ENCODE measurements around the gene ZNF200. TPM values are rescaled to one million over a fixed set of nuclear protein-coding genes. Genes with fewer than 3 reads are reported as not detected.
A peak's percentile ranks its signal among the peaks of the same experiment; 100 is the strongest.

Gene ZNF200
- total RNA-seq, 1 experiment from 2014 or later = 13.2 TPM

DNA sequence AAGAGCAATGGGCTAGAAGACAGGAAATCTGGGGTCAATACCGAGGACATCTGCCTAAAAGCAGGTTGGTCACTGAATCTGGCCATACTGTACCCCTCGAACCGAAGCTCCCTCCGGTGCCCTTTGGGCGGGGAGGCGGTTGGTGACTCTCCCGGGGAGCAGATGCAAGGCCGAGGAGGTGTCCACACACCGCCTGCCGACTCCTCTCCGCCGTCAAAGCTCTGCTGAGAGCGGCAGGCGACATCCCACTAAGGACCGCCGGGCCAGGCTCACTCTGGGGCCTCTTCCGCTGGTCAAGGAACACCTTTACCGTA lies 458 bp downstream of the ZNF200 start:
- peaks cover 39% of the 10 kb centered on the region for H3K36me3 ChIP-seq (ENCODE audit: low read depth)
- H3K4me1 ChIP-seq (replicated peaks; ENCODE audit: insufficient read depth) = peaks cover 7% of the 10 kb centered on the region; the same call in 1 of the 2 replicates
- peak overlapping the region; percentile 96 for H2AFZ ChIP-seq
- H3K4me3 ChIP-seq = peak overlapping the region; percentile 88
- peaks cover 9% of the 10 kb centered on the region; the same call in 1 of the 2 replicates for H3F3A ChIP-seq (ENCODE audit: insufficient read depth, low read depth)
- no peaks in the 10 kb centered on the region for H3K27me3 ChIP-seq (ENCODE audit: insufficient read depth, low read depth)
- no peak for TF ChIP-seq EZH2 (IDR thresholded peaks at IDR 0.05; ENCODE audit: low read depth)
- BruUV-seq (replicated peaks) = no TSS peak
- POLR2A ChIA-PET (ENCODE audit: unreplicated experiment) = interaction anchor here (0.5 kb wide), 1 partner anchor 384 kb away, joined by 6 read pairs; no protein-coding TSS in a partner anchor
- DNase-seq = peak in 1 of 2 experiments; percentile 44
- H4K20me1 ChIP-seq (ENCODE audit: insufficient read depth) = no peaks in the 10 kb centered on the region
- H3K79me2 ChIP-seq (ENCODE audit: low read depth) = peaks cover 15% of the 10 kb centered on the region
- peak overlapping the region; percentile 87 for H3K4me2 ChIP-seq
- no peaks in the 10 kb centered on the region for H3K9me2 ChIP-seq (ENCODE audit: insufficient read depth)
- CTCF ChIA-PET = no interaction called here
- H3K27ac ChIP-seq = peak overlapping the region; percentile 55
- peaks cover 22% of the 10 kb centered on the region for H3K9me3 ChIP-seq (ENCODE audit: insufficient read depth, low read depth)
- intact Hi-C loops (cut with micrococcal nuclease; ENCODE audit: unreplicated experiment) = loop anchor here (2.0 kb wide), 1 partner anchor 48 kb away; the partner anchor contains the start of gene ZNF263

DNA sequence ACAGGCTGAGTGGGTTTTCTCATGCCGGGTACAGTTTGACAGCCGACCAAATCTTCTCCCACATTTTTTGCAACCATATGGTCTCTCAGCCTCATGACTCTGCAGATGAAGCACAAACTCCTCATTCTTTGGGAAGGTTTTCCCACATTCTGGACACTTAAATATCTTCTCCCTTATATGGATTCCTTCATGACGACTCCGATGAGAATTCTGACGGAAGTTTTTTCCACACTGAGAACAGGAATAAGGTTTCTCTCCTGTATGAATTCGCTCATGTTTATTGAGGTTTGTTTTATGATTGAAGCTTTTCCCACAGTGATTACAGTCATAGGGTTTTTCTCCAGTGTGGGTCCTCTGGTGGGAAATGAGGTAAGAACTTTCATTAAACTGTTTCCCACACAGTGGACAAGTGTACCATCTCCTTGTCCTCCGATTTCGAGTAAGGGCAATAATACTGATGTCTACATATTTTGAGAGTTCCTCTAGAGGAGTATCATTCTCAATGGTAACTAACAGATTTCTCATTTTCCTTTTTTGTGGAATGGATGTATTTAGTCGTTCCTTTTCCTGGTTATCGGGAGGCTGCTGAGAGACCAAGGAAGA lies 10.9 kb downstream of the ZNF200 start:
- no TSS peak for BruUV-seq (replicated peaks)
- H3K79me2 ChIP-seq (ENCODE audit: low read depth) = no peaks in the 10 kb centered on the region
- POLR2A ChIA-PET (ENCODE audit: unreplicated experiment) = no interaction called here
- no peaks in the 10 kb centered on the region for H3K9me2 ChIP-seq (ENCODE audit: insufficient read depth)
- no peaks in the 10 kb centered on the region for H3K4me1 ChIP-seq (replicated peaks; ENCODE audit: insufficient read depth)
- intact Hi-C loops (cut with micrococcal nuclease; ENCODE audit: unreplicated experiment) = no loop called here
- H3F3A ChIP-seq (ENCODE audit: insufficient read depth, low read depth) = peaks cover 20% of the 10 kb centered on the region; the same call in 1 of the 2 replicates
- H3K36me3 ChIP-seq (ENCODE audit: low read depth) = peaks cover 42% of the 10 kb centered on the region
- no peak overlapping the region for H2AFZ ChIP-seq
- no peak for DNase-seq
- no peak for TF ChIP-seq EZH2 (IDR thresholded peaks at IDR 0.05; ENCODE audit: low read depth)
- TF ChIP-seq, protein P1, sequence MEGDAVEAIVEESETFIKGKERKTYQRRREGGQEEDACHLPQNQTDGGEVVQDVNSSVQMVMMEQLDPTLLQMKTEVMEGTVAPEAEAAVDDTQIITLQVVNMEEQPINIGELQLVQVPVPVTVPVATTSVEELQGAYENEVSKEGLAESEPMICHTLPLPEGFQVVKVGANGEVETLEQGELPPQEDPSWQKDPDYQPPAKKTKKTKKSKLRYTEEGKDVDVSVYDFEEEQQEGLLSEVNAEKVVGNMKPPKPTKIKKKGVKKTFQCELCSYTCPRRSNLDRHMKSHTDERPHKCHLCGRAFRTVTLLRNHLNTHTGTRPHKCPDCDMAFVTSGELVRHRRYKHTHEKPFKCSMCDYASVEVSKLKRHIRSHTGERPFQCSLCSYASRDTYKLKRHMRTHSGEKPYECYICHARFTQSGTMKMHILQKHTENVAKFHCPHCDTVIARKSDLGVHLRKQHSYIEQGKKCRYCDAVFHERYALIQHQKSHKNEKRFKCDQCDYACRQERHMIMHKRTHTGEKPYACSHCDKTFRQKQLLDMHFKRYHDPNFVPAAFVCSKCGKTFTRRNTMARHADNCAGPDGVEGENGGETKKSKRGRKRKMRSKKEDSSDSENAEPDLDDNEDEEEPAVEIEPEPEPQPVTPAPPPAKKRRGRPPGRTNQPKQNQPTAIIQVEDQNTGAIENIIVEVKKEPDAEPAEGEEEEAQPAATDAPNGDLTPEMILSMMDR (conservative IDR thresholded peaks at IDR 0.05) = no peak
- no peak overlapping the region for H3K27ac ChIP-seq
- no peaks in the 10 kb centered on the region for H3K27me3 ChIP-seq (ENCODE audit: insufficient read depth, low read depth)
- CTCF ChIA-PET = no interaction called here
- H3K9me3 ChIP-seq (ENCODE audit: insufficient read depth, low read depth) = peaks cover 52% of the 10 kb centered on the region
- H4K20me1 ChIP-seq (ENCODE audit: insufficient read depth) = no peaks in the 10 kb centered on the region
- H3K4me3 ChIP-seq = peak overlapping the region; percentile 2; the same call in 1 of the 2 replicates
- no peak overlapping the region for H3K4me2 ChIP-seq

DNA sequence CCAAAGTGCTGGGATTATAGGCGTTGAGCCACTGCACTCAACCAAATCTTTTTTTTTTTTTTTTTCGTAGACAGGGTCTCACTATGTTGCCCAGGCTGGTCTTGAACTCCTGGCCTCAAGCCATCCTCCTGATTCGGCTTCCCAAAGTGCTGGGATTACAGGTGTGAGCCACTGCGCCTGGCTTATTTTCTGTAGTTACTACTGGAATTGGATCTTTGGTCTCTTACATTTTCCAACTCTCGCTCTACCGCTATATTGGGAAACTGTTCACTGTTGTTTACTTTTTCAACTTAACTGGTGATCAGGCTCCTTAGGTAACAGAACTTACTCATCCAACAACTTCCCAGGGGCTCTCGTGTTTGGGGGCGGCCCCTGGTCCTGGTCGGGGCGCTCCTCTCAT lies 14.1 kb downstream of the ZNF200 start:
- H4K20me1 ChIP-seq (ENCODE audit: insufficient read depth) = no peaks in the 10 kb centered on the region
- no peak for DNase-seq
- H3K27ac ChIP-seq = no peak overlapping the region
- CTCF ChIA-PET = interaction anchor here (0.7 kb wide), 1 partner anchor 32 kb away, joined by 4 read pairs; no protein-coding TSS in a partner anchor
- H3F3A ChIP-seq (ENCODE audit: insufficient read depth, low read depth) = peaks cover 16% of the 10 kb centered on the region; the same call in 1 of the 2 replicates
- H3K27me3 ChIP-seq (ENCODE audit: insufficient read depth, low read depth) = peaks cover 18% of the 10 kb centered on the region
- peaks cover 23% of the 10 kb centered on the region for H3K36me3 ChIP-seq (ENCODE audit: low read depth)
- no peaks in the 10 kb centered on the region for H3K79me2 ChIP-seq (ENCODE audit: low read depth)
- no peak for TF ChIP-seq EZH2 (IDR thresholded peaks at IDR 0.05; ENCODE audit: low read depth)
- TF ChIP-seq, protein P1 (conservative IDR thresholded peaks at IDR 0.05) = no peak
- intact Hi-C loops (cut with micrococcal nuclease; ENCODE audit: unreplicated experiment) = no loop called here
- no peaks in the 10 kb centered on the region for H3K9me2 ChIP-seq (ENCODE audit: insufficient read depth)
- POLR2A ChIA-PET (ENCODE audit: unreplicated experiment) = no interaction called here
- BruUV-seq (replicated peaks) = no TSS peak
- H3K4me3 ChIP-seq = no peak overlapping the region
- H3K4me2 ChIP-seq = no peak overlapping the region
- no peak overlapping the region for H2AFZ ChIP-seq
- H3K4me1 ChIP-seq (replicated peaks; ENCODE audit: insufficient read depth) = no peaks in the 10 kb centered on the region
- H3K9me3 ChIP-seq (ENCODE audit: insufficient read depth, low read depth) = peaks cover 42% of the 10 kb centered on the region

DNA sequence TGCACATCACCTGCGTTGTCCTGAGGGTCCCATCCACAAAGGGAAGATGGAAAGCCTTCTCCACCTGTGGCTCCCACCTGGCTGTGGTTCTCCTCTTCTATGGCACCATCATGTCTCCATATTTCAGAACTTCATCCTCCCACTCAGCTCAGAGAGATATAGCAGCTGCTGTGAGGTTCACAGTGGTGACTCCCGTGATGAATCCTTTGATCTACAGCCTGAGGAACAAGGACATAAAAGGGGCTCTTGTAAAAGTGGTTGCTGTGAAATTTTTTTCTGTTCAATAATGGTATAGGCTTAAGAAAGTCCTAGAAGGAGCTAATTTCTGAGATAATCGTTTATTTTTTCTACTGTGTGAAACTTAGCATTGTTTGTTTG lies 18.7 kb downstream of the ZNF200 start:
- Histone ChIP-seq H3K9me2 (ENCODE audit: insufficient read depth) (no peaks in the 10 kb centered on the region), H3K27ac (no peak overlapping the region), H3F3A (ENCODE audit: insufficient read depth, low read depth) (no peaks in the 10 kb centered on the region), H4K20me1 (ENCODE audit: insufficient read depth) (no peaks in the 10 kb centered on the region), H3K9me3 (ENCODE audit: insufficient read depth, low read depth) (peaks cover 6% of the 10 kb centered on the region; the same call in 1 of the 2 replicates), H3K4me1 (replicated peaks; ENCODE audit: insufficient read depth) (no peaks in the 10 kb centered on the region), H2AFZ (no peak overlapping the region), H3K27me3 (ENCODE audit: insufficient read depth, low read depth) (peaks cover 41% of the 10 kb centered on the region), H3K79me2 (ENCODE audit: low read depth) (no peaks in the 10 kb centered on the region), H3K4me2 (no peak overlapping the region), H3K4me3 (no peak overlapping the region), H3K36me3 (ENCODE audit: low read depth) (no peaks in the 10 kb centered on the region)
- ChIA-PET POLR2A (ENCODE audit: unreplicated experiment) (no interaction called here), CTCF (no interaction called here)
- no peak for TF ChIP-seq EZH2 (IDR thresholded peaks at IDR 0.05; ENCODE audit: low read depth)
- TF ChIP-seq, protein P1 (conservative IDR thresholded peaks at IDR 0.05) = no peak
- BruUV-seq (replicated peaks) = no TSS peak
- no peak for DNase-seq
- intact Hi-C loops (cut with micrococcal nuclease; ENCODE audit: unreplicated experiment) = no loop called here
